ENCODE results near the gene GPC5. TPM values are rescaled to one million over a fixed set of nuclear protein-coding genes. Genes with fewer than 3 reads are reported as not detected.

Gene GPC5
- total RNA-seq, 1 experiment from 2014 or later, result 0.15 TPM

GRCh38 chr13:91389186-91389585, 9.2 kb upstream of the GPC5 start:
- no peak for DNase-seq
- H3K9me3 ChIP-seq (ENCODE audit: control insufficient read depth, low read depth, low read length), result no peaks in the 10 kb centered on the region
- no peaks in the 10 kb centered on the region for H4K20me1 ChIP-seq (ENCODE audit: control insufficient read depth, insufficient read depth, insufficient read length)
- H3K23ac ChIP-seq (ENCODE audit: insufficient read length, low read depth, low read length), result no peak overlapping the region
- H4K91ac ChIP-seq (ENCODE audit: insufficient read length, low read depth, low read length), result no peak overlapping the region
- Mint-ChIP-seq H3K36me3 (ENCODE audit: insufficient read depth in 1 of 3, low read depth in 3 of 3) (no peaks in the 10 kb centered on the region), H3K4me1 (no peaks in the 10 kb centered on the region), H3K27me3 (ENCODE audit: low read depth) (peaks cover 8% of the 10 kb centered on the region), H3K4me3 (no peak overlapping the region), H3K27ac (no peak overlapping the region), H3K9me3 (no peaks in the 10 kb centered on the region)
- H3K27ac ChIP-seq (ENCODE audit: insufficient read length, low read depth, low read length), result no peak overlapping the region
- no peak overlapping the region for H3T11ph ChIP-seq (ENCODE audit: low read length)
- no peaks in the 10 kb centered on the region for H3K27me3 ChIP-seq (ENCODE audit: insufficient read depth, low read length)
- H2BK12ac ChIP-seq (ENCODE audit: insufficient read length, low read depth, low read length), result no peak overlapping the region
- no peak overlapping the region for H3K18ac ChIP-seq (ENCODE audit: insufficient read length, low read depth, low read length)
- no peaks in the 10 kb centered on the region for H3K79me2 ChIP-seq (ENCODE audit: insufficient read depth, low read length)
- no peak overlapping the region for H2AFZ ChIP-seq (ENCODE audit: low read length)
- no peak overlapping the region for H3K14ac ChIP-seq (ENCODE audit: insufficient read depth, low read length)
- no CpG with 5 or more reads among the region's 2 CpGs for WGBS (ENCODE audit: extremely low coverage, insufficient read length, low lambda C conversion rate)
- no peak overlapping the region for H3K4me2 ChIP-seq (ENCODE audit: insufficient read depth, insufficient read length, low read length)
- H2BK15ac ChIP-seq (ENCODE audit: low read depth, low read length), result no peak overlapping the region
- H2BK5ac ChIP-seq (ENCODE audit: insufficient read length, low read length), result no peak overlapping the region
- no peak overlapping the region for H3K9ac ChIP-seq (ENCODE audit: extremely low read depth, insufficient read length, low read length)
- no peak overlapping the region for H2BK120ac ChIP-seq (ENCODE audit: low read depth, low read length, poor library complexity, severe bottlenecking)
- no peak for TF ChIP-seq CTCF (conservative IDR thresholded peaks at IDR 0.05)
- H3K79me1 ChIP-seq (ENCODE audit: insufficient read depth, low read depth, low read length, poor library complexity, severe bottlenecking), result no peaks in the 10 kb centered on the region
- H3K4ac ChIP-seq (ENCODE audit: low read depth, low read length), result no peak overlapping the region
- H3K4me1 ChIP-seq (ENCODE audit: insufficient read depth, low read length), result no peaks in the 10 kb centered on the region
- no peak overlapping the region for H4K5ac ChIP-seq (ENCODE audit: insufficient read length, low read depth, low read length)
- H3K56ac ChIP-seq (ENCODE audit: insufficient read length, low read depth, low read length), result no peak overlapping the region
- H2AK5ac ChIP-seq (ENCODE audit: insufficient read length, low read length), result no peak overlapping the region
- no peak overlapping the region for H2BK20ac ChIP-seq (ENCODE audit: low read depth, low read length, poor library complexity, severe bottlenecking)
- H3K23me2 ChIP-seq (ENCODE audit: insufficient read length, low read depth, low read length, poor library complexity, severe bottlenecking), result no peaks in the 10 kb centered on the region
- no peak overlapping the region for H4K8ac ChIP-seq (replicated peaks; ENCODE audit: insufficient read length, low read depth, low read length)

All from H9 (cell line).